COLO829 (cell line): ENCODE data around the gene RAB18.
A peak's percentile ranks its signal among the peaks of the same experiment; 100 is the strongest.
"Not testable (repeated sequence)": the region's sequence is repeated elsewhere in the genome, so short reads cannot be mapped to it uniquely, and the experiment has no call there.

Source experiments
- DNase-seq: peaks from one replicate; pipeline ENCODE4 v3.0.0; 2012; ENCODE audit warnings: low spot score

RAB18 gene

DNA sequence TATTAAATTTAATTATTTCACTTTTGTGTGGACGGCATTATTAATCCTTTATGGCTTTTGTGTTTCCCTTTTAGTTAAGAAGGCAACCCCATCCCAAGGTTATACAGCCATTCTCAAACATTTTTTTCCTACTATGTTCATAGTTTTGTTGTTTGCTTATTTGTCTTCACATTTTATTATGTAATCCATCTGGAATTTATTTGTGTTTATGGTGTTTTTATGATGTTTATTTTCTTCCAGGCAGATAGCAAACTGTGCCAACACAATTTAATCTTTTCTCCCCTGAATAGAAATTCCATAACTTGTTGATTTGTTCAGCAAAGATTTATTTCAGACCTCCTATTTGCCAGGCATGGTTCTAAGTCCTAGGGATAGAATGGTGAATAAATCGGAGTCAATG, 42.9 kb downstream of the RAB18 start:
- DNase-seq: no peak

DNA sequence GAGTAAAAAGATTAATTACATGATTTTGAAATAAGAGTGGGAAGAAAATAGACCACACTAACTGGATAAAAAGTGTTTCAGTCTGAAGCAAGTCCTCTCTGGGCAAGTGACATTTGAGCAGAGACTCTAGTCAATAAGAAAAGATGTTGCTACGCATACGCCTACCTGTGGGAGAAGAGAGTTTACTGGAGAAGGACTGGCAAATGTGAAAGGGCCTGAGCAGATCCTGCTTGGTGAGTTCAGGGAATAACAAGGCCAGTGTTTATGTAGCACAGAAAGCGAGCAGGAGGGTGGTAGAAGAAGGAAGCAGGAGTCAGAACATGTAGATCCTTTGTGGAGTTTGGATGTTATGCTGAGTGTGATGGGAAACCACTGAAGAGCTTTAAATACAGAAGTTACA, 43.4 kb downstream of the RAB18 start:
- no peak for DNase-seq

- no peak for DNase-seq
These were observed 46.7 kb downstream of the RAB18 start for GRCh38 chr10:27550823-27551222.

DNA sequence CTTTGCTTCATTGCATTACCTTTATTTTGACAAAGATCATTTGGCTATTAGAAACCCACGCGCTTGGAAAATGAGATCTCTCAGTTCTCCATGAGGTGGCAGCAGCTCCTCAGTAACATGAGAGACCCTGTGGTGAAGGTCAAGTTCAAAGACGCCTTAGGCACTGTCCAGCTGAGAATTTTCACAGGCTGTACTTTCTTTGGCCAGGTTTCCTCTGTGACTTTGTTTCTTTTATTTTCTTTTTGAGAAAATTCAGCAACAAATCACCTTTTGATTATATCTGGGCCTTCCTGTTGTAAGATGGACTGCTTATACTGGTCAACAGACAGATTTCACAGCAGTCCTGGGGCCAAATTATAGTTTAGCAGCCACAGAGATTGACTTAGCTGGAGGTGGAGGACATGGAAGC, 54.5 kb downstream of the RAB18 start:
- DNase-seq: peak; percentile 32

DNA sequence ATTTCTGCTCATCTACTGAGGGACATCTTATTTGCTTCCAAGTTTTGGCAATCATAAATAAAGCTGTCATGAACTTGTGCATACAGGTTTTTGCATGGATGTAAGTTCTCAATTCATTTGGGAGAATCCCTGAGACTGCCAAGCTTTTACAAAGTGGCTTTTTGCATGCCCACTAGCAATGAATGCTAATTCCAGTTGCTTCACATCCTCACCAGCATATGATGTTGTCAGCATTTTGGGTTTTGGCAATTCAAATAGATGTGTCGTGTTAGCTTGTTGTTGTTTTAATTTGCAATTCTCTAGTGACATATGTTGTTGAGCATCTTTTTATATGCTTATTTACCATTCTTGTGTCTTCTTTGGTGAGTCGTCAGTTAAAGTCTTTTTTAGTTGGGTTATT, 57.2 kb downstream of the RAB18 start:
- no peak for DNase-seq

DNA sequence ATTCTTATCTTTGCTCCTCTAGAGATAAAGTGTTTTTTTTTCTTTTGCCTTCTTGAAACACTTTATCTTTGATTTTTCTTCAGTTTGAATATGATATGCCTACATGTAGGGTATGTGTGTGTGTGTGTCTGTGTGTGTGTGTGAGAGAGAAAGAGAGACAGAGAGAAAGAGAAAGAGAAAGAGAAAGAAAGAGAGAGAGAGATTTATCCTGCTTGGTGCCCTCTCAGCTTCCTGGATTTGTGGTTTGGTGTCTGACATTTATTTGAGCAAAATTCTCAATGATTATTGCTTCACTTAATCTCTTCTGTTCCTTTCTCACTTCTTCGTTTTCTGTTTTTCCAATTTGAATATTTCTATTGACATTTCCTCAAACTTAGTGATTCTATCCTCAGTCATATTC, 60.3 kb downstream of the RAB18 start:
- no peak for DNase-seq

- no peak for DNase-seq
These were observed 60.8 kb downstream of the RAB18 start for GRCh38 chr10:27564880-27565279.

- DNase-seq: no peak
These were observed 64.4 kb downstream of the RAB18 start for GRCh38 chr10:27568196-27569175.

DNA sequence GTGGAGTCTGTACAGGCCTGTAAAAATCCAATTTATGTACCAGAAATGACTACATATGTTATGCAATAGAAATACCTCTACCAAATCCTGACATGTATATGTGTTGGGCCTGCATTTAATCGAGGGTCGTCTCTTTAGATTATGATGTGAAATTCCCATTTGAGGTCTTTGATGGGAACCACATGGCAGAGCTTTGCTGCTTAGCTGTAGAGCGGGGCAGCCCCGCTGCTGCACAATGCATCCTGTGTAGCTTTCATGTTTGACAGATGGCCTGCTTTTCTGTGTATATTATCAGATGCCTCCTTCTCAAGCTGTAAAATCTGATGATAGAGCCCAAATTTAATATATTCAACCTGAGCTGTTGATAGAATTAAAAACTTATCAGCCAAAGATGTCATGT, 65.8 kb downstream of the RAB18 start:
- no peak for DNase-seq

DNA sequence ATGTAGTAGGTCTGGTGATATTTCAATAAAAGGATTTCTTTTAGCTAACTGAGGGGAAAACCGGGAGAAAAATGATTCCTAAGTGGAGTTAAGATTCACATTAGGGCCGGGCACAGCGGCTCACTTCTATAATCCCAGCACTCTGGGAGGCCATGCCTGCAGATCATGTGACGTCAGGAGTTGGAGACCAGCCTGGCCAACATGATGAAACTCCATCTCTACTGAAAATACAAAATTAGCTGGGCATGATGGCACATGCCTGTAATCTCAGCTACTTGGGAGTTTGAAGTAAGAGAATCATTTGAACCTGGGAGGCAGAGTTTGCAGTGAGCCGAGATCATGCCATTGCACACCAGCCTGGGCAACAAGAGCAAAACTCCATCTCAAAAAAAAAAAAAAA, 72.9 kb downstream of the RAB18 start:
- DNase-seq: not testable (repeated sequence)

GRCh38 chr10:27578316-27578715, 74.2 kb downstream of the RAB18 start:
- DNase-seq: no peak

GRCh38 chr10:27581225-27581624, 77.1 kb downstream of the RAB18 start:
- DNase-seq: no peak

- no peak for DNase-seq
These were observed 80.2 kb downstream of the RAB18 start for GRCh38 chr10:27584302-27584701.
